Heart right ventricle (tissue), 16 donors: ENCODE data around the gene SLC8A2. TPM values are rescaled to one million over a fixed set of nuclear protein-coding genes. Genes with fewer than 3 reads are reported as not detected.

Experiments
- ATAC-seq, 8 donors: fragments of 200-7000 bp; cut with Tn5 transposase; one replicate each; pipeline ENCODE4 v1.9.1; 2020; ENCODE audit warnings: mild to moderate bottlenecking in 8 of 8, moderate library complexity in 8 of 8, moderate number of reproducible peaks in 1 of 8
- DNase-seq, 2 donors: peaks; one replicate each; pipeline ENCODE4 v3.0.0-alpha.2; 2020
- H3K27ac ChIP-seq, 10 donors: fragments of 200-600 bp; sonication (generic) in 2 of 10; one replicate each; pipeline versions ENCODE4 v1.5.0 to v1.8.0; 2020 to 2022; ENCODE audit warnings: mild to moderate bottlenecking in 3 of 10
- H3K27me3 ChIP-seq, 7 donors: fragments of 200-600 bp; one replicate each; pipeline ENCODE4 v1.8.0; 2021 to 2022; ENCODE audit warnings: mild to moderate bottlenecking in 2 of 7
- H3K36me3 ChIP-seq, 9 donors: fragments of 200-600 bp; sonication (generic) in 1 of 9; one replicate each; pipeline versions ENCODE4 v1.5.0 to v1.8.0; 2020 to 2022; ENCODE audit warnings: mild to moderate bottlenecking in 2 of 9
- H3K4me1 ChIP-seq, 9 donors: fragments of 200-600 bp; sonication (generic) in 1 of 9; one replicate each; pipeline versions ENCODE4 v1.5.0 to v1.8.0; 2020 to 2022; ENCODE audit warnings: mild to moderate bottlenecking in 4 of 9
- H3K4me3 ChIP-seq, 10 donors: fragments of 200-600 bp; sonication (generic) in 2 of 10; one replicate each; pipeline versions ENCODE4 v1.5.0 to v1.8.0; 2020 to 2022; ENCODE audit warnings: mild to moderate bottlenecking in 7 of 10, moderate library complexity in 2 of 10
- H3K9me3 ChIP-seq, 11 donors: fragments of 200-600 bp in 10 of 11; sonication (generic) in 2 of 11; one replicate each; pipeline versions ENCODE4 v1.5.0 to v1.8.0; 2013 to 2022; ENCODE audit warnings: mild to moderate bottlenecking in 2 of 11, control low read depth in 1 of 11, moderate library complexity in 1 of 11
- CTCF ChIP-seq, 9 donors: fragments of 200-600 bp; sonication (generic) in 2 of 9; IDR thresholded peaks; one replicate each; pipeline versions ENCODE4 v1.5.0 to v1.8.0; 2021 to 2022; ENCODE audit warnings: antibody characterized with exemption in 9 of 9, mild to moderate bottlenecking in 5 of 9, moderate library complexity in 1 of 9
- WGBS, 2 donors: extraction: QIAGEN DNeasy Blood & Tissue Kit; methylation state at CpG; one replicate each; pipeline ENCODE4 v1.1.7; 2013; ENCODE audit warnings: inconsistent platforms in 1 of 2; 5-methylcytosine and 5-hydroxymethylcytosine counted together
- intact Hi-C, 10 donors: fragments of 100-400 bp; cut with DNase I; formaldehyde crosslinking; loops; one replicate each; pipeline versions ENCODE4 v1.11.1 to v1.14.2; 2022
- polyA plus RNA-seq, 2 donors: library from polyadenylated mRNA; stranded (reverse); fragments of 200-250 nt; gene quantifications; one replicate each; pipeline ENCODE4 v1.2.3, GENCODE V29; 2013
- total RNA-seq, 10 donors: library from RNA; stranded (reverse); fragmentation: NEBNext Ultra II Directional in 3 of 10; extraction: Animal tissue kit (Norgen Biotek cat#: 25700) in 3 of 10; gene quantifications; one replicate each; pipeline versions ENCODE4 v1.2.1 to v1.2.4, GENCODE V29; 2021 to 2023
- donor health status: Arrhythmogenic right ventricular cardiomyopathy.
- donor health status: ischemic (EF 13 %, LVEDD 7.1; RV severe dilation, severe dysfunction).
- donor health status: healthy with polysubstance abuse.
- donor health status: DM: no; HTN: yes; CAD: no.
- donor health status: DM: no; HTN: no; CAD: no.
- donor health status: ischemic (EF 25% LVEDD 6.9; RV normal size, moderate dysfunction).
- donor health status: ischemic (EF 25% LVEDD 5.7; RV mildly dilated, moderate dysfunction).
- donor health status: healthy.
- donor health status: DM: yes; HTN: yes; CAD: no.
- donor health status: Ischemic cardiomyopathy.
- donor health status: ischemic (EF 35%, LVEDD 5.7; RV mildly dilated, moderate dysfunction).
- donor health status: nonischemic (EF 11% LVEDD 7.7; RV severe dilation, severe dysfunction).
- donor health status: DM: yes; HTN: yes; CAD: no.
- donor health status: PGD.
- donor health status: ischemic (EF 29% LVEDD 5.4; RV normal size, mild dysfunction).
- donor health status: nonischemic (EF 23%, LVEDD 6.1; RV moderate dilation, normal function).

SLC8A2 gene
- total and polyA plus RNA-seq, 12 donors, result 0.03 to 0.64 (median 0.15) TPM; not detected in 3

DNA sequence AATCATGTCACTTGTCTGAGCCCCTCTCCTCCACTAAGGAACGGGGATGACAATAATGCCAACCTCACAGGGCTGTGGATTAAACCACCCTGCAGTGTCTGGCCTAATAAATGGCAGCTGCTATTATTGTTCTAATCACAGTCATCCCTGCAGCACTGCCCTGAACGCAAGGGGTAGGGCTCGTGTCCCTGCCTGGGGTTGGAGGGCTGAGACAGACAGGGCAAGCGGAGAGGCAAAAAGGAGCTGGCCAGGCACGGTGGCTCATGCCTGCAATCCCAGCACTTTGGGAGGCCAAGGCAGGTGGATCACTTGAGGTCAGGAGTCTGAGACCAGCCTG is 22.5 kb upstream of the SLC8A2 start:
- no peak for TF ChIP-seq CTCF (IDR thresholded peaks at IDR 0.05)
- H3K27ac ChIP-seq, result peak overlapping the region in 7 of 10 donors; percentile 5 to 71 (median 55)
- no peaks in the 10 kb centered on the region for H3K27me3 ChIP-seq
- no peak for ATAC-seq
- H3K4me1 ChIP-seq, result peaks cover 0 to 70% (median 36%) of the 10 kb centered on the region in 9 donors
- H3K4me3 ChIP-seq, result no peak overlapping the region
- intact Hi-C loops, result no loop called here
- no peaks in the 10 kb centered on the region for H3K9me3 ChIP-seq
- WGBS, 2 donors, result 81% methylated on average over 5 of the region's 5 CpGs
- no peak for DNase-seq
- H3K36me3 ChIP-seq, result peaks cover 0 to 93% (median 33%) of the 10 kb centered on the region in 9 donors

GRCh38 chr19:47493378-47494210 is 21.9 kb upstream of the SLC8A2 start:
- H3K4me3 ChIP-seq, result no peak overlapping the region
- peaks cover 0 to 93% (median 27%) of the 10 kb centered on the region in 9 donors for H3K36me3 ChIP-seq
- H3K27ac ChIP-seq, result peak overlapping the region in 7 of 10 donors; percentile 5 to 71 (median 55)
- ATAC-seq (peak; percentile 36 to 81 (median 68)), DNase-seq (peak in 1 of 2 donors; percentile 56)
- H3K9me3 ChIP-seq, result no peaks in the 10 kb centered on the region
- H3K4me1 ChIP-seq, result peaks cover 0 to 66% (median 36%) of the 10 kb centered on the region in 9 donors
- intact Hi-C loops, result no loop called here
- 68 to 72% methylated on average over 18 of the region's 18 CpGs for WGBS, 2 donors
- no peak for TF ChIP-seq CTCF (IDR thresholded peaks at IDR 0.05)
- H3K27me3 ChIP-seq, result no peaks in the 10 kb centered on the region

- ATAC-seq (peak in 3 of 8 donors; percentile 2 to 24 (median 4)), DNase-seq (no peak)
- intact Hi-C loops, result no loop called here
- Histone ChIP-seq H3K36me3 (peaks cover 0 to 93% (median 26%) of the 10 kb centered on the region in 9 donors), H3K9me3 (no peaks in the 10 kb centered on the region), H3K4me3 (no peak overlapping the region), H3K27ac (peak overlapping the region in 5 of 10 donors; percentile 39 to 71 (median 56)), H3K4me1 (peaks cover 0 to 58% (median 28%) of the 10 kb centered on the region in 9 donors), H3K27me3 (no peaks in the 10 kb centered on the region)
- WGBS, 2 donors, result 76% methylated on average over 22 to 23 of the region's 23 CpGs
- TF ChIP-seq CTCF (IDR thresholded peaks at IDR 0.05), result no peak
Measured at GRCh38 chr19:47492571-47493377, 21.1 kb upstream of the SLC8A2 start.

DNA sequence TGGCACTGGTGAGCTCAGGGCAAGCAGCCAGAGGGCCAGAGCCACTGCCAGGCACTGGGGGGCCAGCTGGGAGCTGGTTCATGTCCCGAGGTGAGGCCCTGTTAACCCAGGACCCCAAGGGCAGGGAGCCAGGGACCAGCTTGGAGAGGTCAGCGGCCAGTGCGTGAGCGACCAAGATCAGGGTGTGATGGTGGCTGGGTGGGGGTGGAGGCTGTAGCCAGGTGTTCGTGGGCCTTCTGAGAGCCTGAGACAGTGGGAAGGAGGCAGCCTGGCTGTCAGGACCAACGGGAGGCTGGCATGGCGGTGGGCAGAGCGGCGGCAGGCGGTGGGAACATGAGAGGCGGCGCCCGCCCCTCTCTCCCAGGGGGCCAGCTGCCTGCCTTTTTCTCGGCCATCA is 20.4 kb upstream of the SLC8A2 start:
- ATAC-seq (peak in 1 of 8 donors; percentile 10), DNase-seq (no peak)
- Histone ChIP-seq H3K27me3 (no peaks in the 10 kb centered on the region), H3K9me3 (no peaks in the 10 kb centered on the region), H3K4me3 (no peak overlapping the region), H3K4me1 (peaks cover 0 to 51% (median 25%) of the 10 kb centered on the region in 9 donors), H3K27ac (peak overlapping the region in 1 of 10 donors; percentile 39), H3K36me3 (peaks cover 0 to 93% (median 22%) of the 10 kb centered on the region in 9 donors)
- WGBS, 2 donors, result 90 to 91% methylated on average over 14 of the region's 14 CpGs
- TF ChIP-seq CTCF (IDR thresholded peaks at IDR 0.05), result no peak
- intact Hi-C loops, result no loop called here
